ENCODE data around the gene FITM1. TPM values are rescaled to one million over a fixed set of nuclear protein-coding genes. Genes with fewer than 3 reads are reported as not detected.

FITM1 gene
- polyA plus RNA-seq, 10 donors = 68.5 to 142 (median 118) TPM

DNA sequence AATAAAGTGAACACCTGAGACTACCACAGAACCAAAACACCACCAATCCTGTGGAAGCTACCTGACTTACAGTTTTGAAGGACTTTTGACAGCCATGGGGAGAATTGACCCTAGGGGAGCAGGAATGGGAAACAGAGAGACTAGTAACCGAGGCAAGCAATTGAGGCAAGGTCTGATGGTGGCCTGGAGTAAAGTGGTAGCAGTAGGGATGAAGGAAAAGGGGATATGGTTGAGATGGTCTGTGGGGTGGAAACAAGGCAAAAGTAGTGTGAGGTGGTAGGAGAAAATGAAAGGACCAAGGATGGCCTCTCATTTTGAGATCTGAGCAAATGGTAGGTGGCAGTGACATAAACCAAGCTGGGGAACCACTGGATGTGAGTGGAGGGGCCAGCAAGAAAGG lies 26.4 kb downstream of the FITM1 start:
- DNase-seq = no peak

DNA sequence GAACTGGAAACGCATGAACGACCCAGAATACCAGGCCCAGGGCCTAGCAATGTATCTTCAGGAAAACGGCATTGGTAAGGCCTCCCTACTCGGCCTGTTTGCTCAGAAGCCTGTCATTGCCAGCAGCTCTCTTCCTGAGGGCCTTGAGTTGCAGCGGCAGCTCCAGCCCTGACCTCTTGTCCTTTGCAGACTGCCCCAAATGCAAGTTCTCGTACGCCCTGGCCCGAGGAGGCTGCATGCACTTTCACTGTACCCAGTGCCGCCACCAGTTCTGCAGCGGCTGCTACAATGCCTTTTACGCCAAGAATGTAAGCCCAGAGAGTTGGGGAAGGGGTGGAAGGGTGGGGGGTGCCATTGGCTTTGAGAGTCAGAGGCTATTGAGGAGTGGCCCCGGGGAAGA lies 26.9 kb downstream of the FITM1 start:
- no peak for DNase-seq

DNA sequence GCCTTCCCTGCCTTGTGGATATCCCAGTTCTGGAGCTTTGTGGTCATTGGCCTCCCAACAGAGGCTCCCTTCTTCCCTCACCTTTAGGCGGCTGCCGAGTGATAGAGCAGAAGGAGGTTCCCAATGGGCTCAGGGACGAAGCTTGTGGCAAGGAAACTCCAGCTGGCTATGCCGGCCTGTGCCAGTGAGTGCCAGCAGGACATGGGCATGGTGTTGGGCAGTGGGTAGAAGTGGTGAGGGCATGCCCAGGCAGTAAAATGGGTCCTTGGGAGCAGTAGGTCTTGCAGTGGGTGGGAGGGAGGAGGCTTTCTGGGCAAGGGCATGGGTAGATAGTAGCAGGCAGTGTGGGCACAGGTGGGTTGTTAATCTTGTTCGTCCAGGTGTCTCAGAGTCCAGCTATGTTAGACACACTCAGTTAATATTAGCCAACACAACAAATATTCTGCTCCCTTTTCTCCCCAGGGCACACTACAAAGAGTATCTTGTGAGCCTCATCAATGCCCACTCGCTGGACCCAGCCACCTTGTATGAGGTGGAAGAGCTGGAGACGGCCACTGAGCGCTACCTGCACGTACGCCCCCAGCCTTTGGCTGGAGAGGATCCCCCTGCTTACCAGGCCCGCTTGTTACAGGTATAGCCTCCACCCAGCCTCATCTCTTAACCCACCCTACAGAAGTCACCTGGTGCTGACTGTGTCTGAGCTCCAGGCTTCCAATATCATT lies 29.5 kb downstream of the FITM1 start:
- no peak for DNase-seq

DNA sequence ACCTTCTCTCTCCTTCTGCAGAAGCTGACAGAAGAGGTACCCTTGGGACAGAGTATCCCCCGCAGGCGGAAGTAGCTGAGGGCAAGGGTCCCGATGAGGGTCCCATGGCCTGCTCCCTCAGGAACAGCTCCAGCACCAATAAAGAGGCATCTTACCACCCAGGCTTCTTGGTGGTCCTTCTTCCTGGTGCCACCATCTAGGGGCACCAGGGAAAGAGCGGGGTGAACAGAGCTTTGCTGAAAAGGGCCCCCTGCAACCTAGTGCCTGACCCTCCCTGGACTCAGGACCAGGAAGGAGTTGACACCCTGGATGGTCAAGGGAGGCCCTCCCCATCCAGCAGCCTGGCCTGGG lies 30.0 kb downstream of the FITM1 start:
- DNase-seq = no peak

DNA sequence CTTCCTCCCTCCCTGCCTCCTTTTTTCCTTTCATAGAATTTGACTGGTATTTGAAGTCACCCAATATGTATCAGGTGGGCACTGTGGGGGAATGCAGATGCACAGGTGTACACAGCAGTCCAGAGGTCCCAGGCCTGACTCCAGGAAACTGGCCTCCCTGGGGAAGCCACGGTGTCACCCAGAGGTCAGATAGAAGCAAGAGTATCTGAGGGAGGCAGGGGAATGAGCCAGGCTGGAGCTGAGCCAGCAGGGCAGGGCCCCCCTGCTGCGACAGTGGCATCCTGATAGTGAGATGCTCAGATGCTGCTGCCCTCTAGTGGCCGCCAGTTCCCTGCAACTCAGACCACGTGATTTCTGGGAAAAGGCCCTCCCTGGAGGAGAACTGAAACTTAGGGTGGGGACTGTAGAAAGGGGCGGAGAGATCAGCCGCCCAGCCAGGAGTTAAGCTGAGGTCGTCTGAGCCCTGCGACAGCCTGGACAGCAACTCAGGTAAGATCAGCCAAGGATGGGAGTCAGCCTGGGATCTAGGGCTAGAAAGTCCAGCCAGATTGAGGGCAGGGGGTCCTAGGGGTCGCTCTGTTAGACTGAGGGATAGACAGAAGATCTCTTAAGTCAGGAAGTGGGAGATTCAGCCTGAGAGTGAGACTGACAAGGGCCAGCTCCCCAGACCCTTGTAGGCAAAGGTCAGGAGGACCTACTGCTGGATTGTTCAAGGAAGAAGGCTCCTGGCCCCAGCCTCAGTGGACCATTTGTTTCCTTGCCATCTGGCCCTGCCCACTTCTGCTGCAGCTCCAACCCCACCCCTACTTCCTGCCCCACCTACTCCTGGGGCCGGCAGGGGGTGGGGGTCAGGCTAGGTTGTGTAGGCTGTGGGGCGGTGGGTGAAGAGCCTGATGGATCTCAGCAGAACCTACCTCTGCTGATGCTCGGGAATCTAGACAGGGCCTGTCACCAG lies 30.7 kb downstream of the FITM1 start, which contains the start of gene IRF9:
IRF9 (plus strand) TSS at position 416 of the 955 bp plus-strand sequence. CDS start 880 bp downstream, outside the sequence.
- DNase-seq = peak; percentile 96 to 97 (median 97)

DNA sequence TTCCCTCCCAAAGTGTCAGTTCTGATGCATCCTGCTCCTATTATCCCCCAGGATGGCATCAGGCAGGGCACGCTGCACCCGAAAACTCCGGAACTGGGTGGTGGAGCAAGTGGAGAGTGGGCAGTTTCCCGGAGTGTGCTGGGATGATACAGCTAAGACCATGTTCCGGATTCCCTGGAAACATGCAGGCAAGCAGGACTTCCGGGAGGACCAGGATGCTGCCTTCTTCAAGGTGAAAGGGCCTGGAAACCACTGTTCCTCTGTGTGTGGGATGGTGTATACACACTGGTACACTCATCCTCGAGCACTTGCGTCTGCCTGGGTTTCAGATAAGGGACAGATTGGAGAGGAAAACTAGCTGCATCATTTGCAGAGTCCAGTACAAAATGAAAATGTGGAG lies 31.6 kb downstream of the FITM1 start:
- DNase-seq = no peak

DNA sequence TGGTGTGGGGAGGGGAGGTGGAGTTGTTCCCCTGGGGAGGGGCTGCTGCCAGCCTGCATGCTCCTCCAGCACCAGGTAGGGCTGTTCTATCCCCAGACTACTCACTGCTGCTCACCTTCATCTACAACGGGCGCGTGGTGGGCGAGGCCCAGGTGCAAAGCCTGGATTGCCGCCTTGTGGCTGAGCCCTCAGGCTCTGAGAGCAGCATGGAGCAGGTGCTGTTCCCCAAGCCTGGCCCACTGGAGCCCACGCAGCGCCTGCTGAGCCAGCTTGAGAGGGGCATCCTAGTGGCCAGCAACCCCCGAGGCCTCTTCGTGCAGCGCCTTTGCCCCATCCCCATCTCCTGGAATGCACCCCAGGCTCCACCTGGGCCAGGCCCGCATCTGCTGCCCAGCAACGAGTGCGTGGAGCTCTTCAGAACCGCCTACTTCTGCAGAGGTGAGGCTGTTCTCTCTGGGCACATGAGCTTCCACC lies 34.1 kb downstream of the FITM1 start:
- DNase-seq = no peak

DNA sequence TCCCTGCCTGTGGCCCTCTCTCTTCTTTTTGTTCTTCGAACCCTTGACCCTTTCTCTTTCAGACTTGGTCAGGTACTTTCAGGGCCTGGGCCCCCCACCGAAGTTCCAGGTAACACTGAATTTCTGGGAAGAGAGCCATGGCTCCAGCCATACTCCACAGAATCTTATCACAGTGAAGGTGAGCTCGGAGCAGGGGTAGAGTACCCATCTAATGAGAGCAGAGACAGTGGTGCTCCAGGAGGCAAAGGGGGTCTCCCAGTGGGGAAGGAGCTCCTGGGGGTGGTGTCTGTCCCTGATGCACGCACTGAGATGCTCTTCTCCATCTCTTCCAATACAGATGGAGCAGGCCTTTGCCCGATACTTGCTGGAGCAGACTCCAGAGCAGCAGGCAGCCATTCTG lies 35.3 kb downstream of the FITM1 start:
- no peak for DNase-seq

DNA sequence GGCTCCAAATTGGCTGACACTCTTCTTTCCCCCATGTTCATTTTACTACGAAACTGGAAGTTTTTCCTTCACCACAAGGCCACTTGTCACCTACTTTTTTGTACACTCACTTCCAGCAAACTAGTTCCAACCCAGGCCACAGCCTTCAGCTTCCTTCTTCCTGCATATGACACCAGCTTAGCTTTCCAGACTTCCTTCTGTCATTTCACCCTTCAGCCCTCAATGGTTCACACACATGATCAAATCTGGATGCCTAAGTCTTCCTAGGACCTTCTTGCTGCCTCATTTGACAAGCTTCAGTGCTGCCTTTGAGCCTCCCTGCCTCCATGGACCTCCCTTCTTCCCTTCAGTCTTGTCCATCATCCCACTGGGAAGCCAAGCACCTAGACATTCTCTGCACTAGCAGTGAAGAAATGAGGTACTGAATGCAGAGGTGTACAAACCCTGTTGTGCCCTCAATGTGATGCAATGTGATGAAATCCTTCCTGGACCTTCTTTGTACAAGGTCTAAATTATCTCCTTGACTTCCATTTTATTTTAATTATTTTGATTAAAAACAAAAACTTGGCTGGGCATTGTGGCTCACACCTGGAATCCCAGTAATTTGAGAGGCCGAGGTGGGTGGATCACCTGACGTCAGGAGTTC lies 37.1 kb downstream of the FITM1 start:
- no peak for DNase-seq

DNA sequence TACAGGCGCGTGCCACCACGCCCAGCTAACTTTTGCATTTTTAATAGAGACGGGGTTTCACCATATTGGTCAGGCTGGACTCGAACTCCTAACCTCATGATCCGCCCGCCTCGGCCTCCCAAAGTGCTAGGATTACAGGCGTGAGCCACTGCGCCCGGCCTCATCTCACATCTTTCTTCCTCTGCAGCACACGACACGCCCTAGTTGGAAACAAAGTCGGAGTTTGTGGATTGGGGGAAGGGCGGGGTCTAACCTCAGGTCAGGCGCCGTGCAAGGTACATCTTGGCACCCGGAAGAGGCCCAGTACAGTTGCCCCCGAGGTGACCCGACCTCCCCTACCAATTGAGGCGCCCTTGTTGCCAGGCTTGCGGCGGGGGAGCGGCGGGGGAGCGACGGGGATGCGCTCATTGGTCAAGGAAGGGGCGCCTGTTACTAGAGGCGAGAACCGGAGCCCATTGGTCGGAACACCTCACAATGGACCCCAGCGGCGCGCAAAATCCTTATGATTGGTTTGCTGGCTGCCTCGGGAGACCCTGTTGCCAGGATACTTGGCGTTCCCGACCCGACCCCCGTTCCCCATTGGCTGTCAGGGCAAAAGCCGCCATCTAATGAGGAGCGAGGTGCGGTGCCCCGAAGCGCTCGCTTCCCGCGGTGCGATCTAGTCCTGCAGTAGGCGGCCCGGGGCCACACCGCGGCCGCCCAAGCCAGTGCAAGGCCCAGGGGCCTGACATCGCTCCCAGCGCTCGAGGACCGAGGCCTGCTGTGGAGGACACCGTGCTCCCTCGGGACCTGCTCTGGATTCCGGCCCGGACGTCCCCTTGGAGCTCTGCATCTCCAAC lies 41.2 kb downstream of the FITM1 start, which contains the start of gene REC8:
REC8 (plus strand) TSS at position 659 of the 839 bp plus-strand sequence. CDS start 473 bp downstream, outside the sequence.
- peak; percentile 66 to 90 (median 80) for DNase-seq

DNA sequence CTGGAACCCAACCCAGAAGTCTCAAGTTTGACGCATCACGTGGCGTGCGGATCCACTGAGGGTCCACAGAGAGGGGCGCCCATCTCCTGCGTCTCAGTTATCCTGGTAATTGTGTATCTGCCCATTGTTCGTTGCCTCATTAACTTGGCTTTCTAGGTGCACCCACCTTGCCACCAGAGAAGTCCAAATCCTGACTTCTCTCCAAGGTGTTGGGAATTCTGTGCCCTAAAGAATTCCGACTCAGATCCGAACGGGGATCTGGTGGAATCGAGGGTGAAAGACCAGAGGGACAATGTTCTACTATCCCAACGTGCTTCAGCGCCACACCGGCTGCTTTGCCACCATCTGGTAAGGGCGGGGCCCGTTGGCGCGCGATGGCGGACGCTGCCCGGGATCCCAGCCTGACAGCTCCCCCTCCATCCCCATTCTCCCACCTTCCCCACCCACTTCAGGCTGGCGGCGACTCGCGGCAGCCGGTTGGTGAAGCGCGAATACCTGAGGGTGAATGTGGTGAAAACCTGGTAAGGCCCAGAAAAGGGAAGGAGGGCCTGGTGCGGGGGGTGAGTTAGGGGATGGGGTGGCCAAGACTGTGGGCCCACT lies 41.9 kb downstream of the FITM1 start:
- no peak for DNase-seq

DNA sequence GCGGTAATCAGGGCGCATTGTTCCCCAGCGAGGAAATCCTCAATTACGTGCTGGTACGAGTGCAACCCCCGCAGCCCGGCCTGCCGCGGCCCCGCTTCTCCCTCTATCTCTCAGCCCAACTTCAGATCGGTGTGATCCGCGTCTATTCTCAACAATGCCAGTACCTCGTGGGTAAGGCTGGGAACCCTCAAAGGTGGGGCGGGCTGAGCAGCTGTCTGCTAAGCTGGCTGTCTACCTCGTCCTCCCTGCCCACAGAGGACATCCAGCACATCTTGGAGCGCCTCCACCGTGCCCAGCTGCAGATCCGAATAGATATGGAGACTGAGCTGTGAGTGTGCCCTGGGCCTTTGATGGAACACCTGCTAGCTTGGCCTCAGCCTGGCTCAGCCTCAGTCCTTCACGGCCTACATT lies 42.4 kb downstream of the FITM1 start:
- DNase-seq = no peak

DNA sequence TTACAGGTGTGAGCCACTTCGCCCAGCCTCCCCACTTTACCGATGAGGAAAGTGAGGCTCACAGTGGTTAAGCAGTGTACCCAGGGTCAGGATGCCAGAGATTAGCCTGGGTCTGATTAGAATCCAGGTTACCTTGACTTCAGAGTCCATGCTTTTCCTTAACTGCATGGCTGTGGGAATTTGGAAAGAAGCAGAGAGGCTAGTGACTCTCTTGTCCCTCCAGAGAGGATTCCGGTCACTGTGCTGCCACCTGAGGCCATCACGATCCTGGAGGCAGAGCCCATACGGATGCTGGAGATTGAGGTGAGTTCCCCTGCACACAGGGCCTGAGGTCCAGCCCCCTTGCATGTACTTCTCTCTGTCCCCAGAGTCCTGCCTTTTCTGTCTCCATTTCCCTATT lies 46.1 kb downstream of the FITM1 start:
- no peak for DNase-seq

DNA sequence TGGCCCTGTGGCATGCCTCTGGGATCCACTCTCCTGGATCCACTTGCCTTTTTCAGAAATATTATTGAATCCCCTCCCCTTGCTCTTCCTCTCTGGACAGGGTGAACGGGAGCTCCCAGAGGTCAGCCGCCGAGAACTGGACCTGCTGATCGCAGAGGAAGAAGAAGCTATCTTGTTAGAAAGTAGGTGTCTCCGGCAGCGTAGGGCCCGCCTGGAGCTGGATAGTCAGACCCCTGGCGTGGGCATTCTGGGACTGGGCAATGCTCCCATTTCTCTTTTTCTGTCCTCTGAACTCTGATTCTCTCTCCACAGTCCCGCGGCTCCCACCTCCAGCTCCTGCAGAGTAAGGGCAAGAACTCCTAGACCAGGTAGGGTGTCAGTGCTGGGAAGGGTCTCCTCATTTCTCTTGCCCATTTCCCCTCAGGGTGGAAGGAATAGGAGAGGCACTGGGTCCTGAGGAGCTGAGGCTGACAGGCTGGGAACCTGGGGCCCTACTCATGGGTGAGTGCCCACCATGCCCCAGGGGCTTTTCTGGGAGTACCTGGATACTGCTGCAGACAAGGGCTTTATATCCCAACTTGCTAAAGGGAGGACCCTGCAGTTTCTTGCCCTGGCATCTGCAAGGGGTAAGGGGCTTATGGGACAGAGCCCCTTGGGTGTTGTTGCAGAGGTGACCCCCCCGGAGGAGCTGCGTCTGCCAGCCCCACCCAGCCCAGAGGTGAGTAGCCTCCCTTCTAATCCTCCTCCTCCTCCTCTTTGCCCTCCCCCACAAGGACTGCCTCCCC lies 46.8 kb downstream of the FITM1 start:
- no peak for DNase-seq

DNA sequence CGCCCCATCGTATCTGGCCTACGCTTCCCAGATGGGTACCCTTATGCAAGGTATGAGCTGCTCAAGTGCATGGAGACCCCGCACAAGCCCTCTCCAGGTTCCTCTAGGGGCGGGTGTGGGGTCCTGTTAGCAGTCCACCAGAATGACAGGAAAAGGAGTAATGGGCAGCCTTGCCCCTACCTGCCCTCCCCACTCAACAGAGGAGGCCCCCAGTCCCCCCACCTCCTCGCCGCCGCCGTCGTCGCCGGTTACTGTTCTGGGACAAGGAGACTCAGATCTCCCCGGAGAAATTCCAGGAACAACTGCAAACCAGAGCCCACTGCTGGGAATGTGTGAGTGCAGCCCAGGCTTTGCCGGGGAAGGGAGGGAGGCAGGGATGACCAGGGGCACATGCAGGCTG lies 47.4 kb downstream of the FITM1 start:
- DNase-seq = no peak

DNA sequence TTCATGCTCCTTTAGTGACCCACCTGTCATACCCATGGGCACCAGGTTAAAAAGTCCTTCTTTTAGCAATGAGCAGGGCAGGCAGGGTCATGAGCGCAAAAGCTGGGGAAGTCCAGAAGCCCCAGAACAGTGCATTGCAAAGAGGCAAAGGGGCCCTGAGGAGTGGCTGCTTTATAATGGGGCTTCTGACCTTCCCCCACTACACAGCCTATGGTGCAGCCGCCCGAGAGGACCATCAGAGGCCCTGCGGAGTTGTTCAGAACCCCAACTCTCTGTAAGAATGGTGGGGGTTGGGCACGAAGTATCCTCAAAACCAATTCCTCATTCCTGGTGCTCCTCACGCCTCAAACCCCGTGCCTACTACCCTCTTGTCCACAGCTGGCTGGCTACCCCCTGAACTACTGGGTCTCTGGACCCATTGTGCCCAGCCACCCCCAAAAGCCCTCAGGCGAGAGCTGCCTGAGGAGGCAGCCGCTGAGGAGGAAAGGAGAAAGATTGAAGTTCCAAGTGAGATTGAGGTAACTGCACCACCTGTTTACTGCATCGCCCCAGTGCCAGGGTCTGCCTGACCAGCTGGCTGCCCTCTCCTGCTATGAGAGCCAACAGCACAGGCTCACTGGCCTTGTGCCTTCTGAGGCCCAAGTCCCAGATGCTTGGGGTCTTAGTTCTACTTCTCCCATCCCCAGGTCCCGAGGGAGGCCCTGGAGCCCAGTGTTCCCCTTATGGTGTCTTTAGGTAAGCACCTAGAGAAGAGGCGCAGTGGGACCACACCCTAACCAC lies 48.1 kb downstream of the FITM1 start:
- no peak for DNase-seq

DNA sequence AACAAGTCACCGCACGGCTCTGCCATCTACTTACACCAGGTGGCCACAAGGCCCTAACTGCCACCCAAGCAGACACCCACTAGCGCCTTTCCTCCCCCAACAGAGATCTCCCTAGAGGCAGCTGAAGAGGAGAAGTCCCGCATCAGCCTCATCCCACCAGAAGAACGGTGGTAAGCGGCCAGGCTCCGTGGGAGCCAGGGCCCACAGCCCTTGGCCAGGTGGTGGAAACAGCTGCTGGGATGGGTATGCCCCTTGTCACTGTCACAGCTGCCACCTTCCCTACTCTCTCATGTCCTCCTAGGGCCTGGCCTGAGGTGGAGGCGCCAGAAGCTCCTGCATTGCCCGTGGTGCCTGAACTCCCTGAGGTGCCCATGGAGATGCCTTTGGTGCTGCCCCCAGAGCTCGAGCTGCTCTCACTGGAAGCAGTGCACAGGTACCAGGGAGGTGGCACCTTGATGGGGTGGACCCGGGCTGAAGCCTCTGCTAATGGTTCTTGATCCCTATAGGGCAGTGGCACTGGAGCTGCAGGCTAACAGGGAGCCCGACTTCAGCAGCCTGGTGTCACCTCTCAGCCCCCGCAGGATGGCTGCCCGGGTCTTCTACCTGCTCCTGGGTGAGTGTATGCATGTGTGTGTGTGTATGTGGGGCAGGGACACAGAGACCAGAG lies 49.0 kb downstream of the FITM1 start:
- DNase-seq = no peak

DNA sequence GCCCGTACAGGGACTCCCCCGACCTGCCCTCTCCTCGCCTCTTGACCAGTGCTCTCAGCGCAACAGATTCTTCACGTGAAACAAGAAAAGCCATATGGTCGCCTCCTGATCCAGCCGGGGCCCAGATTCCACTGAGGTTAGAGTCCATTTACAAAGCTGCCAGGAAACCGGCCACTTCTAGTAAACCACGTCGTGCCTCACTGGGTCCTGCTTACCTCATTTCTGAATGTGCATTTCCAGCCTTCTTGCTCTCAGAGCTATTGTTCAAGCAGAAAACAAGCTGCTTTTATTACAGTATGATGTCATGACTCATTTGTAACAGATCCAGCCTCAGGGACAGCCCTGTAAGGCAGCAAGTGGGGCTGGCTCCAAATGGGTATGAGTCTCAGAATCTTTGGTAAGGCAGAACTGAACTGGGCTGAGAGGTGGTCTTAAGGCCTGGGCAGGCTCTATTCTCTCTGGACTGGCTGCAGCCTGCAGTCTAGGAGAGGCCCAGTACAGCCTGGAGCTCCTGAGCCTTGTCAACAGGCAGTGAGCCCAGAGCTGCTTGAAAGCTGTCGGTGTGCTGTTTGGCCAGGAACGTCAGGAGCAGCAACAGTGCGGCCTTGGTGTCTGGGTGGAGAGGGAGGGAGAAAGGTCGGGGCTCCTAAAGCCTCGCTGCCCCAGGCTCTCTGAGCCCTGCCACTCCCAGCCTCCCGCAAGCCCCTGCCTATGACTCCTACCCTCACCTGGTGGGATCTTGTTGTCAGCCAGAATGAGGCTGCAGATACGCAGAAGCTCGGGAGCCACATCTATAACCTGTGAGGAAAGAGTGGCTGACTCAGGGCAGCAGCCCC lies 49.7 kb downstream of the FITM1 start:
- peak in 1 of 3 donors; percentile 65 for DNase-seq
